HG02763 (cell line): ENCODE results near the gene DCP2.

Experiments
- ATAC-seq: cut with Tn5 transposase; IDR thresholded peaks from one replicate; pipeline ENCODE4 v1.9.1; 2021; ENCODE audit warnings: mild to moderate bottlenecking, moderate library complexity; ENCODE audit not compliant: unreplicated experiment

The DCP2 gene

DNA sequence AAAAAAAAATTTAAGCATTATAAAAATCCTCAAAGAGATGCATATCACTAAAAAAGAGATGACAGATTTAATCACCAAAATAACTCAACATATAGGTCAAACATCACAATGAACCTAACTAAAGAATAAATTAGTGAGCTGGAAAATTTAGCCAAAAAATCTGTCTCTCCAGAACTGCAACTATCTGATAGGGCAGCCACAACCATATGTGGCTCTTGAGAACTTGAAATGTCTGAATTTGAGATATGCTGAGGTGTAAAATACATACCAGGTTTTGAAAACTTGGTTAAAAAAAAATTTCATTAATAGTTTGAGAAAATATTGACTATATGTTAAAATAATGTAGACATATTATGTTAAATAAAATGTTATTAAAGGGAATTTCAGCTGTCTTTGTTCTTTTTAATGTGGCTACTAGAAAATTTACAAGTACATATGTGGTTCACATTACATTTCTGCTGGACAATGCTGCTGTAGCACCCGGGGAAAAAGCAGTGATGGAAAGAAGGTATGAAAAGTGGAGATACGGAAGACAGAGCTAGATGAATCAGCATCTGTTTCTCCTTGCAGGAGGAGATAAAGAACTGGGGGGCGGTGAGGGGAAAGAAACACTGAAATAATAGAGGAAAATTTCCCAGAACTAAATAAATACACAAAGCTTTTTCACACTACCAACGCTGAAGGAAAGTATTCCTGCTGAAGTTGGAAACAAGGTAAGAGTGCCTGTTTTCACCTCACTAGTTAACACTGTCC, 66.1 kb downstream of the DCP2 start:
- no peak for ATAC-seq

GRCh38 chr5:113043491-113043931, 66.9 kb downstream of the DCP2 start:
- no peak for ATAC-seq

- ATAC-seq: no peak
These were observed 68.3 kb downstream of the DCP2 start for GRCh38 chr5:113044776-113045465.

DNA sequence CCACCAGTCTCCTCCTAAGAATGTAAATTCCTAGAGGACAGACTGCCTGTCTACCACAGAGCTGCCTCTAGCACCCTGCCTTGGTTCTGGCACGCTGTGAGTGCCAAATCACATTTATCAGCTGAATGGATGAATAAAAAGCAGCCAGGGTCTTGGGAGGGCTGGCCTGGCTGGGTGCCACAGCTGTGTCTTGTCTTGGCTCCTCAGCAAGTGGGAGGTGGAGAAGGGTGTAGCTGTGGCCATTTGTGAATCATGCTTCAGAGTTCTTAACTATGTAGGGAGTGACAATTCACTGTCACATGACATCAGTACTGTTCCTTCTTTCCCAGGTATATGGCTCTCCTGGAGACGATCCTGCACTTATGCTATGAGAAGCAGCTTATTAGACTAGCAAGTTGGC, 70.6 kb downstream of the DCP2 start:
- ATAC-seq: no peak

GRCh38 chr5:113047733-113048652, 71.4 kb downstream of the DCP2 start:
- peak; percentile 91 for ATAC-seq

- no peak for ATAC-seq
These were observed 72.3 kb downstream of the DCP2 start for GRCh38 chr5:113048931-113049330.

- ATAC-seq: no peak
These were observed 74.3 kb downstream of the DCP2 start for GRCh38 chr5:113050721-113051382.

GRCh38 chr5:113052041-113052795, 75.6 kb downstream of the DCP2 start:
- no peak for ATAC-seq

DNA sequence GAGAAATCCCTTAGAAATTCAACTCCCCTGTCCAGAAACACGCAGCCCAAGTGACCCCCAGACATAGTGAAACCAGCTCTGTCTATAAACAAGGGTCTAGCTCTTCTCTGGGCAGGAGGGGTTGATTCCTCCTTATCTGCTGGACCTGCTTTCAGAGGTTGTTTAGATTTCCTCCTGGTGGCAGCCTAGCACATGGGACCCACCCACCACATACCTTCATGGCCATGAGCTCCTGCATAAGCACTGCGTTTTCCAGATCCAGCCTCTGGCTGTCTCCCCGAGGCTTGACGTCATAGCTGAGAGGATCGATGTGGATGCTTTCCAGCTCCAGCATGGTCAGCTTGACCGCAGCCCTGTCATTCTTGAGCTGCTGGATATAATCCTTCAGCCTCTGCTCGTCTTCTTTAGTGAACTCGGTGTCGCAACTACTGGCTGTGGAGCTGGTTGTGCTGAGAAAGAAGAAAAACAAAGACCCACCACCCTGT, 77.0 kb downstream of the DCP2 start:
- no peak for ATAC-seq

DNA sequence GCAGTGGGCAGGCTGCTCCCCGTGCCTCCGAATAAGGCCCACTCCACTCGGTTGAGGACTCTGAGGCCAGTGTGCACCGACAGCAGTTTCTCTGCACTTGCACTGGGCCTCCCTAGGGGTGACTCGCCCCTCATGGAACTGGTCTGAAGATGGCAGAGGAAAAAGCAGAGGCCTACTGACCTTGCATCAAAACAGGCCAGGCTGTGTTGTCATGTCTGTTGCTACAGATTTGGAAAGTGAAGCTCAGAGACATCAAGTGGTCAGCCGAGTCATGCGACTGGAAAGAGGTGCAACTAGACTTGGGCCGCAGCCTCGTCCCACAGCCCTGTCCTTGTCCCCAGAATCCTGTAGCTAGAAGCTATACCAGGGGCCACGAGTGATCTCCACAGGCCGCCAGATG, 78.3 kb downstream of the DCP2 start:
- no peak for ATAC-seq

DNA sequence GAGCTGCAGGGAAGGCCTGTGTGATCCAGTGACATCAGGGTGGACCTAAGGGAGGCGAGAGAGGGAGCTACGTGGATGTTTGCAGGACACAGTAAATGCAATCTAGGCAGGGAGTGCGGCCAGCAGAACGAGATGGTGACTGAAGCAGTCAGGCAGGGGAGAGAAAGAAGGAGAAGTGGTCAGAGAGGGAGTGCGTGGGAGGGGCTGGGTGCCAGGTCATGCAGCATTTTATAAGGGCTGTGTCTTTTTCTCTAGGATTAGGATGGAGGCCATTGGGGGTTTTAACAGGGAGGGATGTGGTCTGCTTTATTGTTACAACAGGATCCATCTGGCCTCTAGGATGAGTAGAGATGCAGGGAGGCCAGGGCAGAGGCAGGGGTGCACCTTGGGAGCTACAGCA, 80.4 kb downstream of the DCP2 start:
- ATAC-seq: no peak

DNA sequence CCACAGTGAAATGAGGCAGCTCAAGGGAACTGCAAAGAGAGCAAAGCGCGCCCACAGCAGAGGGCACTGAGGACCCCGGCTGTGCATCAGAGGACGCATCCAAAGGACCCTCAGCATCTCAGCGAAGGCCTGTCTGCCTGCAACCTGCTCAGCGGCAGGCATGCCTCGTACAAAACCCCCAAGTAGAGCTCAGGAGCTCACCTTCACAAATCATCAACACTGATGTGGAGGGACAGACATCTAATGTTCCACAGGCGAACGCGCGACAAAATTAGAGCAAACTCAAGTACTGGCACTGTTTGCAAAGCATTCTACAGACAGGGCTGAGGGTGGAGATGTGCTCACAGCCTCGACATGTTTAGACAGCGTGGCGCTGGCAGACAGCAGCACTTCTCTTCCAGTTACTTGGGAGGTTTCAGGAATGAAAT, 81.0 kb downstream of the DCP2 start:
- ATAC-seq: no peak

DNA sequence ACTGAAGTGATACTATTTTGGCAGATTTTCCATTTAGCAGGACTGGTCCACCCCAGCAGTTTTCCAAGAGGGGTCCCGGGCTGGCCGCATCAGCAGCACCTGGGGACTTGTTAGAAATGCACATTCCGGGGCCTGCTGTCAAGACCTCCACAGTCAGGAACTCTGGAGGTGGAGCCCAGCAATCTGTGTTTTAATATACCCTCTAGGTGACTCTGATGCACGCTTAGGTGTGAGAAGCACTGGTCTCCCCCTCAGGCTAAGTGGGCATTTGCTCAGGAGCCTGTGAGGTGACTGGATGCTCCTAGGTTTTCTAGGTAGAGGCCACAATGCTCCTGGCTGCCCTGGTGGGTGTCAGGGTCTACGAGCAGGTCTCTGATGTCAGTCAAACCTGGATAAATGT, 81.7 kb downstream of the DCP2 start:
- no peak for ATAC-seq

DNA sequence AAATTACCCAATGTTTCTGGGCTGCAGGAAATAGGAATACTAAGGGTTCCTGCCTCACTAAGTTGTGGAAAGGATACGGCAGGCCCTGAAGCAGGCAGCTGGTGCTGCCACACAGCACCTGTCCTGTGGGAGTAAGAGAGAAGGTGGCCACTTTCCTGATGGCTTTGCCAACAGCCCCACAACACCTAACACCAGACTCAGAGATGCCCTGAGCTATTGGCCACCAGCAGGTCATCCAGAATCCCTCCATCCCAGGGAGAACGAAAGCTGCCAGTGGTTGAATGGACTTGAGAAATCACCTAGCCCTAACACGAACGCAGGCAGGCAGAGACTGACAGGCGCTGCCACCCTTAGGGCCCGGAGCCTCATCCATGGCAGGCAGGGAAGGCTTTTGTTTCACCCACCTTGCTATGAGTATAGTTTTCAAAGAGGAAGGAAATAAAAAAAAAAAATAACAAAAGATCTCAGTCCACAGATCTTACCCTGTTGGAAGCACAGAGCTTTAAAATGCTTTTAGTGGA, 82.2 kb downstream of the DCP2 start:
- no peak for ATAC-seq

GRCh38 chr5:113059232-113060040, 82.8 kb downstream of the DCP2 start:
- ATAC-seq: no peak

GRCh38 chr5:113060408-113061025, 83.9 kb downstream of the DCP2 start:
- no peak for ATAC-seq

DNA sequence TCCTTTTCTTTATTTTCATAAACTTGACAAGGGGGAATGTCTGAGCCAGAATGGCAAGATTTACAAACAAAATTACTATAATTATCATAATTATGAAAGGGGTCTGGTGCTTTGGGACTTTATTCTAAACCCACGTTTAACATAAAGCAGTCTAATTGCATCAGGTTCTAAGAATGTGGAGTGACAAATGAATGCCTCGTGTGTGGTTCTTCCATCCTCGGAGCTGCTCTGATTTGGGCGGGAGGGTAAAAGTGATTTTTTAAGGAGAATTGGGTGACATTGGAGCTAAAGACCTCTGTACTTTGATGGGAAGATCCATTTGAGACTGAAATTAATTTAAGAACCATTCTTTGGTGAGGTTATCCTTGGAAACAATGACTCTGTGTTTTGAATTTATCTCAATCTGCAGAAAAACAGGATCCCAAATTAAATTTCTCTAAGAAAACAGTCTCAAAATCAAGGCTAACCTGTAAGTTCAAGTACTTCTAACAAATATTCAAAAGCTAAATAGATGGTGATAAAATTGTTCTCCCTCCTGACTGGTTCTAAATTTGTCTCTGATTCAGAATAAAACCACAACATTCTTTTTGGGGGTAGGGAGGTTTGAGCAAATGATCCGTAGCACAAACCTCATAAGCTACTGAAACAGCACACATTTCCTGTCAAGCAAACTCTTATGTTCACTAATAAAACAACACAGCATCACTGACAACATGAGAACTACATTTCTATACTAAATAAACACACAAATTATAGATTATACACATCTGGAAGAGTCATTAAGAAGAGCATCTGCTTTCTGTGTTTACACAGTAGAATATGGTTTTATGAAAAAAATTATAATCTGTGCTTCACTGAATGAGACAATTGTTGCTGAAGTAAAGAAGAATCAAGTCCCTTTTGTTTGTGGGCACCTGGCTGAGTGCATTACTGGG, 85.5 kb downstream of the DCP2 start:
- ATAC-seq: no peak
